A549 (cell line): ENCODE measurements around the gene CIDEA. TPM values are rescaled to one million over a fixed set of nuclear protein-coding genes. Genes with fewer than 3 reads are reported as not detected.

Source experiments
- ATAC-seq, 2 experiments: fragments of 200-7000 bp in 1 of 2; fragments of >200 bp in 1 of 2; cut with Nextera tagmentation in 1 of 2; cut with Tn5 transposase in 1 of 2; 3 replicates each; pipeline versions ENCODE4 v1.8.0 to v1.9.1; 2018 to 2020; ENCODE audit warnings: mild to moderate bottlenecking in 1 of 2, moderate library complexity in 1 of 2
- CTCF ChIA-PET: fragments of 300-600 bp; sonication (Branson Sonifier 250); formaldehyde crosslinking; extraction: SDS; loops from one replicate; lab custom pipeline; 2021; ENCODE audit warnings: antibody characterized with exemption, inconsistent platforms; lab: Yijun Ruan, JAX
- POLR2A ChIA-PET: fragments of 350-600 bp; formaldehyde crosslinking; extraction: SDS; loops from one replicate; lab custom pipeline; 2021; ENCODE audit warnings: antibody characterized with exemption, inconsistent platforms; lab: Yijun Ruan, JAX
- DNase-seq, 2 experiments: peaks; one replicate each; pipeline versions ENCODE4 v3.0.0 to v3.0.0-alpha.2; 2011 to 2016; ENCODE audit warnings: low read depth in 1 of 2, low spot score in 1 of 2
- FAIRE-seq: peaks from 2 replicates; lab custom pipeline; 2011; peaks lifted over from hg19 to GRCh38; lab: Jason Lieb, UNC
- H3K27ac ChIP-seq, 2 experiments: fragments of >200 bp; sonication (Bioruptor Twin); formaldehyde crosslinking; 3 replicates each; pipeline ENCODE4 v1.5.1; 2016 to 2017
- H3K4me1 ChIP-seq: fragments of >200 bp; sonication (Bioruptor Twin); formaldehyde crosslinking; 3 replicates; pipeline ENCODE4 v1.6.1; 2016
- H3K4me2 ChIP-seq: fragments of >200 bp; sonication (Bioruptor Twin); formaldehyde crosslinking; 3 replicates; pipeline ENCODE4 v1.6.1; 2016
- H3K4me3 ChIP-seq: fragments of >200 bp; sonication (Bioruptor Twin); formaldehyde crosslinking; 3 replicates; pipeline ENCODE4 v1.5.1; 2016
- H3K9me3 ChIP-seq: fragments of >200 bp; sonication (Bioruptor Twin); formaldehyde crosslinking; 3 replicates; pipeline ENCODE4 v1.6.1; 2016
- CBX2 ChIP-seq: fragments of 200-600 bp; sonication (generic); IDR thresholded peaks from 2 replicates; pipeline ENCODE4 v1.6.1; 2016; ENCODE audit warnings: low read depth, mild to moderate bottlenecking, borderline replicate concordance
- CHD2 ChIP-seq: fragments of 150-350 bp; IDR thresholded peaks from 2 replicates; pipeline ENCODE4 v1.6.1; 2014; ENCODE audit warnings: low read length; ENCODE audit not compliant: partially characterized antibody
- CHD4 ChIP-seq: fragments of 200-600 bp; sonication (generic); IDR thresholded peaks from 2 replicates; pipeline ENCODE4 v1.6.1; 2016; ENCODE audit warnings: antibody characterized with exemption, mild to moderate bottlenecking, borderline replicate concordance
- EP300 ChIP-seq, 2 experiments: fragments of >200 bp; sonication (Bioruptor Twin); formaldehyde crosslinking; IDR thresholded peaks; 2 replicates in 1 of 2; 3 replicates in 1 of 2; pipeline ENCODE4 v1.6.1; 2016 to 2017
- GATA3 ChIP-seq: IDR thresholded peaks from 2 replicates; pipeline ENCODE4 v1.6.1; 2012; ENCODE audit warnings: borderline replicate concordance
- HEYL ChIP-seq: fragments of 250-450 bp; sonication (Bioruptor Pico); IDR thresholded peaks from 2 replicates; pipeline ENCODE4 v1.8.0; 2021; ENCODE audit warnings: mild to moderate bottlenecking, moderate library complexity
- HOXB5 ChIP-seq: fragments of 250-450 bp; sonication (Bioruptor Pico); IDR thresholded peaks from 2 replicates; pipeline ENCODE4 v1.5.0; 2020; ENCODE audit warnings: mild to moderate bottlenecking, moderate library complexity
- JUNB ChIP-seq: fragments of >200 bp; sonication (Bioruptor Twin); formaldehyde crosslinking; IDR thresholded peaks from 2 replicates; pipeline ENCODE4 v1.6.1; 2016
- KDM1A ChIP-seq: fragments of 200-600 bp; sonication (generic); IDR thresholded peaks from 2 replicates; pipeline ENCODE4 v1.6.1; 2016; ENCODE audit warnings: low read depth, mild to moderate bottlenecking
- MAFK ChIP-seq: fragments of 450-650 bp; IDR thresholded peaks from 2 replicates; pipeline ENCODE4 v1.6.1; 2014; ENCODE audit not compliant: partially characterized antibody
- MAX ChIP-seq: IDR thresholded peaks from 2 replicates; pipeline ENCODE4 v1.6.1; 2012
- NFE2L2 ChIP-seq: fragments of 150-350 bp; conservative IDR thresholded peaks from 2 replicates; pipeline ENCODE4 v1.6.1; 2014; ENCODE audit warnings: low read length
- NPAS2 ChIP-seq: fragments of 250-450 bp; sonication (Bioruptor Pico); IDR thresholded peaks from 2 replicates; pipeline ENCODE4 v1.8.0; 2022; ENCODE audit warnings: mild to moderate bottlenecking, moderate library complexity, borderline replicate concordance
- NR3C1 ChIP-seq: fragments of >200 bp; sonication (Bioruptor Twin); formaldehyde crosslinking; IDR thresholded peaks from 3 replicates; pipeline ENCODE4 v1.6.1; 2017
- POLR2A ChIP-seq: IDR thresholded peaks from 2 replicates; pipeline ENCODE4 v1.6.1; 2012; ENCODE audit warnings: mild to moderate bottlenecking, low read length
- POLR2AphosphoS2 ChIP-seq: conservative IDR thresholded peaks from 2 replicates; pipeline ENCODE4 v1.6.1; 2012; ENCODE audit warnings: low read length, improper control_type of control experiment, inconsistent platforms
- REST ChIP-seq: fragments of 200-600 bp; sonication (generic); IDR thresholded peaks from 2 replicates; pipeline ENCODE4 v1.6.1; 2016; ENCODE audit warnings: antibody characterized with exemption, mild to moderate bottlenecking, moderate library complexity
- ZC3H11A ChIP-seq: fragments of 450-650 bp; IDR thresholded peaks from 2 replicates; pipeline ENCODE4 v1.6.1; 2014; ENCODE audit warnings: antibody characterized with exemption, mild to moderate bottlenecking
- ZFP36 ChIP-seq: fragments of 450-650 bp; IDR thresholded peaks from 2 replicates; pipeline ENCODE4 v1.6.1; 2014; ENCODE audit warnings: borderline replicate concordance; ENCODE audit not compliant: partially characterized antibody
- ZSCAN20 ChIP-seq: fragments of 250-450 bp; sonication (Bioruptor Pico); IDR thresholded peaks from 2 replicates; pipeline ENCODE4 v1.8.0; 2022; ENCODE audit warnings: mild to moderate bottlenecking, moderate library complexity
- WGBS: methylation state at CpG from one replicate; pipeline ENCODE4 v1.1.6; 2017; ENCODE audit errors: missing lambda C conversion rate; 5-methylcytosine and 5-hydroxymethylcytosine counted together
- polyA plus RNA-seq, 4 experiments: library from polyadenylated mRNA; depleted of rRNA in 3 of 4; stranded (reverse); fragments of >200 nt; fragmentation: RNase III in 1 of 4; extraction: RNeasy Plus Mini Kit Qiagen cat#74134 plus additional on column Dnase treatment in 1 of 4; gene quantifications; 2 replicates in 3 of 4; 3 replicates in 1 of 4; pipeline ENCODE4 v1.2.3, GENCODE V29; 2011 to 2017
- TF ChIP-seq, protein P1 (sequence below): fragments of >200 bp; sonication (Bioruptor Twin); formaldehyde crosslinking; IDR thresholded peaks from 2 replicates; pipeline ENCODE4 v1.6.1; 2016
- TF ChIP-seq, protein P2 (sequence below): fragments of 250-450 bp; sonication (Bioruptor Pico); IDR thresholded peaks from 2 replicates; pipeline ENCODE4 v1.5.0; 2020; ENCODE audit warnings: low read depth, mild to moderate bottlenecking, moderate library complexity
- TF ChIP-seq, protein P3 (sequence below): fragments of >200 bp; sonication (Bioruptor Twin); formaldehyde crosslinking; IDR thresholded peaks from 3 replicates; pipeline ENCODE4 v1.6.1; 2016
- TF ChIP-seq, protein P4 (sequence below): IDR thresholded peaks from 2 replicates; pipeline ENCODE4 v1.6.1; 2012; ENCODE audit warnings: low read depth, borderline replicate concordance

Gene CIDEA
- polyA plus RNA-seq, 2 of the 4 experiments (the other 2 are of a cell fraction): not detected

DNA sequence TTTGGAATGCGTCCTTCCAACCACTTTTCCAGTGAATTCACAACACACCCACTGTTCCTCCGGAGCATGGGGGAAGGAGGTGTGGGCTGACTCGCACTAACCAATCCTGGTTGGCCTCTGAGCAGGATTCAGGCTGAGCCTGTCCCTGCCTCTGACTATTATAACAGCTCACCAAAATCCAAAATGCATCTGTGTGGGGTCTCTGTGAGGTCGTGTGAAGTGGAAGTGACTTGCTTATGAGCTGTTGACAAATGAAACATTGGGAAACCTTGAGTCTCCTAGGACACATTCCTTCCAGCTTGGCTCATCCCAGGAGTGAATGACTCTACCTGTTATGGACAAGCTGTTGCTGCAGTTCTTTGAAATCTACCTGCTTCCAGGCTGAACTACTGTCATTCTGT is 1.5 kb downstream of the CIDEA start (continued):
- TF ChIP-seq MAX: no peak
- TF ChIP-seq, all 56 proteins: peak for 0

DNA sequence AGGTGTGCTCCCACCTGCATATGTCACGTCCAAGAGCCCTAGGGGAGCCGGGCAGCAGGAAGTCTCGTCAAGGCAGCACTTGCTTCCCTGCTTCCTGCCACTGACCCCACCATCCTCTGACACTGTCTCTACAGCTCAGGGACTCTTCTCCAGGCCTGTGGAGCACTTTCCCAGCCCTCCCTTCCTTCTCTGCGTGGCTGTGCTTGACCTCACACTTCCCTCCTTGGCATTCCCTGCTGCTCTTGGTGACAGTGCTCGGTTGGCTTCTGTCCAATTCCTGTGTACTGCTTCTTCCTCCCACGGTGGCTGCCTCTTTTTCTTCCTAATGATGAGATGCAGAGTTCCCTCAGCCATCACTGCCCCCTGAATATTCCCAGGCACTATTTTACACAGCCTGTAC is 2.8 kb downstream of the CIDEA start:
- H3K4me2 ChIP-seq: no peak overlapping the region

DNA sequence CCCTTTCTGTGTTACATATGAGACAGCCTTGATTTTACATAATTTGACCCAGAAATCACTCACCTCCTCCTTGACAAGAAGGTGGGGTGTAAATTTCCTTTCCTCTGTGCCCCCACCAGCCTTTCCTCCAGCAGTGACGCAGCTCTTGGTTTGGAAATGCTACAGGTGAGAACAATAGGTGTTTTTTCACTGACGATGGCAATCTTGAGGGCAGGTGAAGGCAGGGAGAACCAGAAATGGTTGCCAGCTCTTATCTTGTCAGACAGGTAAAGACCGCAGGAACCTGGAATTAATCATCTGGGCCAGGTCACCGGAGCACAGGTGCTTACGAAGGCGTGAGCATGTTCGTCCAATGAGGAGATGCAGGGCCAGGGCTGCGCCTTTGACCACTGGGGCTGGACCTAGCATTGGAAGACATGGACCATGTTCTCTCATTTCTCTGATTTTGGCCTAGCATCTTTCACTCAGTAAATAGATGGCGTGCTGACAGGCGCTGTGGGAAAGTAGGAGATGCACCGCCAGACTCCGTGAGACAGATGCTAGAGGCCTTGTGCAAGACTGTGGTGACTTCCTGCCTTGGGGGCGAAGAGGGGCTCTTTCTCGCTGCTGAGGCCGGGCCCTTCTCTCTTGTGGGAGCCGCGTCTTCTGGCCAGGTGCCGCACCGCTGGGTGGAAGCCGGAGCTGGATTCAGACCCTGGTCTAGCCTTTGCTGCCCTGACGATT is 4.0 kb downstream of the CIDEA start:
- no peak for DNase-seq
- CTCF ChIA-PET: interaction anchor here (1.3 to 1.7 kb wide), 2 partner anchors 14 to 22 kb away, joined by 5 to 6 read pairs; no protein-coding TSS in a partner anchor
- POLR2A ChIA-PET: no interaction called here

More for the DNA sequence above, 2.8 kb downstream of the CIDEA start:
- TF ChIP-seq, protein P1, sequence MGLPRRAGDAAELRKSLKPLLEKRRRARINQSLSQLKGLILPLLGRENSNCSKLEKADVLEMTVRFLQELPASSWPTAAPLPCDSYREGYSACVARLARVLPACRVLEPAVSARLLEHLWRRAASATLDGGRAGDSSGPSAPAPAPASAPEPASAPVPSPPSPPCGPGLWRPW: no peak
- no peak for TF ChIP-seq GATA3
- no peak for TF ChIP-seq HOXB5 (CRISPR knock-in tag)
- TF ChIP-seq REST: no peak
- CTCF ChIA-PET: interaction anchor here (0.6 to 1.7 kb wide), 4 partner anchors 9 to 52 kb away, joined by 3 to 6 read pairs (median 4); no protein-coding TSS in a partner anchor
- no peaks in the 10 kb centered on the region for H3K4me1 ChIP-seq
- no peak overlapping the region for H3K4me3 ChIP-seq
- 51% methylated on average over 6 of the region's 6 CpGs for WGBS
- FAIRE-seq (no peak), DNase-seq (no peak), ATAC-seq (no peak)
- H3K9me3 ChIP-seq: no peaks in the 10 kb centered on the region
- POLR2A ChIA-PET: no interaction called here
- no peak overlapping the region for H3K27ac ChIP-seq

GRCh38 chr18:12258719-12259705 is 4.9 kb downstream of the CIDEA start:
- no peak for FAIRE-seq
- no peaks in the 10 kb centered on the region for H3K4me1 ChIP-seq
- H3K9me3 ChIP-seq: no peaks in the 10 kb centered on the region
- no peak overlapping the region for H3K27ac ChIP-seq
- no peak overlapping the region for H3K4me2 ChIP-seq
- WGBS: 67% methylated on average over 17 of the region's 29 CpGs
- no peak overlapping the region for H3K4me3 ChIP-seq
- no peak for ATAC-seq
- ChIA-PET CTCF (interaction anchor here (1.2 to 4.2 kb wide), 2 partner anchors 12 to 13 kb away, joined by 4 to 30 read pairs; no protein-coding TSS in a partner anchor), POLR2A (no interaction called here)
- DNase-seq: no peak
- TF ChIP-seq HEYL (no peak), ZSCAN20 (CRISPR knock-in tag) (no peak), NR3C1 (no peak), CBX2 (no peak), NPAS2 (no peak), CHD2 (no peak), POLR2AphosphoS2 (no peak), NFE2L2 (no peak), MAX (no peak), CHD4 (no peak), KDM1A (no peak), MAFK (no peak)
- TF ChIP-seq, protein P2, sequence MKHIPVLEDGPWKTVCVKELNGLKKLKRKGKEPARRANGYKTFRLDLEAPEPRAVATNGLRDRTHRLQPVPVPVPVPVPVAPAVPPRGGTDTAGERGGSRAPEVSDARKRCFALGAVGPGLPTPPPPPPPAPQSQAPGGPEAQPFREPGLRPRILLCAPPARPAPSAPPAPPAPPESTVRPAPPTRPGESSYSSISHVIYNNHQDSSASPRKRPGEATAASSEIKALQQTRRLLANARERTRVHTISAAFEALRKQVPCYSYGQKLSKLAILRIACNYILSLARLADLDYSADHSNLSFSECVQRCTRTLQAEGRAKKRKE (CRISPR knock-in tag): no peak
- TF ChIP-seq, protein P3, sequence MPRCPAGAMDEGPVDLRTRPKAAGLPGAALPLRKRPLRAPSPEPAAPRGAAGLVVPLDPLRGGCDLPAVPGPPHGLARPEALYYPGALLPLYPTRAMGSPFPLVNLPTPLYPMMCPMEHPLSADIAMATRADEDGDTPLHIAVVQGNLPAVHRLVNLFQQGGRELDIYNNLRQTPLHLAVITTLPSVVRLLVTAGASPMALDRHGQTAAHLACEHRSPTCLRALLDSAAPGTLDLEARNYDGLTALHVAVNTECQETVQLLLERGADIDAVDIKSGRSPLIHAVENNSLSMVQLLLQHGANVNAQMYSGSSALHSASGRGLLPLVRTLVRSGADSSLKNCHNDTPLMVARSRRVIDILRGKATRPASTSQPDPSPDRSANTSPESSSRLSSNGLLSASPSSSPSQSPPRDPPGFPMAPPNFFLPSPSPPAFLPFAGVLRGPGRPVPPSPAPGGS: no peak
- TF ChIP-seq, protein P4, sequence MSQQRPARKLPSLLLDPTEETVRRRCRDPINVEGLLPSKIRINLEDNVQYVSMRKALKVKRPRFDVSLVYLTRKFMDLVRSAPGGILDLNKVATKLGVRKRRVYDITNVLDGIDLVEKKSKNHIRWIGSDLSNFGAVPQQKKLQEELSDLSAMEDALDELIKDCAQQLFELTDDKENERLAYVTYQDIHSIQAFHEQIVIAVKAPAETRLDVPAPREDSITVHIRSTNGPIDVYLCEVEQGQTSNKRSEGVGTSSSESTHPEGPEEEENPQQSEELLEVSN: no peak

More for the DNA sequence above, 4.0 kb downstream of the CIDEA start:
- no peak overlapping the region for H3K4me2 ChIP-seq
- ATAC-seq (no peak), FAIRE-seq (no peak)
- H3K4me3 ChIP-seq: no peak overlapping the region
- TF ChIP-seq HEYL: no peak
- TF ChIP-seq ZFP36: no peak
- no peak for TF ChIP-seq EP300 (IDR thresholded peaks at IDR 0.05)
- TF ChIP-seq ZC3H11A: no peak
- TF ChIP-seq JUNB: no peak
- no peak for TF ChIP-seq POLR2A
- TF ChIP-seq, all 56 proteins: peak for 0
- Histone ChIP-seq H3K4me1 (no peaks in the 10 kb centered on the region), H3K9me3 (no peaks in the 10 kb centered on the region), H3K27ac (no peak overlapping the region)
- WGBS: 88% methylated on average over 14 of the region's 21 CpGs
